ENCODE data around the gene TRPV5. TPM values are rescaled to one million over a fixed set of nuclear protein-coding genes. Genes with fewer than 3 reads are reported as not detected.

TRPV5 gene
- total RNA-seq, 1 donor from 2014 or later = not detected

DNA sequence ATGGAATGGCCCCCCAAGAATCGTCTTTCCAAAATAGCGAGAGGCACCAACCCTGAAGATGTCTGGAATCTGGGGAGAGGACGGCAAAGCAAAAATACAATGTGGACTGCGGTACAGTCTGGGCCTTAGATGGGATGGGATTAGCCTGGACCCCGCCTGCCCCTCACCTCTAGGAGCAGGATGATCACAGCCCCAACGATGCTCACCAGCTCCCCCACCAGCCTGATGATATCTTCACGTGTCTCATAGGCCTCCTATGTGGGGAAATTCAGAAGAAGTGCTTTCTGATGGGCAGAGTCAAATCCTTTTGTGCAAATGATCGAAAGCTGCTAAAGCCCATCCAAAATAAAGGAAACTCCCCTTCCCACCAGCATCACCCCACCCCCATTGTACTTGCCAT is 18.2 kb downstream of the TRPV5 start:
- Mint-ChIP-seq H3K9me3 (no peaks in the 10 kb centered on the region), H3K4me1 (ENCODE audit: unreplicated experiment) (no peaks in the 10 kb centered on the region), H3K4me3 (no peak overlapping the region), H3K27me3 (no peaks in the 10 kb centered on the region), H3K36me3 (no peaks in the 10 kb centered on the region), H3K27ac (no peak overlapping the region)
- no peak for DNase-seq (ENCODE audit: extremely low spot score, unreplicated experiment)
- TF ChIP-seq, protein P1, sequence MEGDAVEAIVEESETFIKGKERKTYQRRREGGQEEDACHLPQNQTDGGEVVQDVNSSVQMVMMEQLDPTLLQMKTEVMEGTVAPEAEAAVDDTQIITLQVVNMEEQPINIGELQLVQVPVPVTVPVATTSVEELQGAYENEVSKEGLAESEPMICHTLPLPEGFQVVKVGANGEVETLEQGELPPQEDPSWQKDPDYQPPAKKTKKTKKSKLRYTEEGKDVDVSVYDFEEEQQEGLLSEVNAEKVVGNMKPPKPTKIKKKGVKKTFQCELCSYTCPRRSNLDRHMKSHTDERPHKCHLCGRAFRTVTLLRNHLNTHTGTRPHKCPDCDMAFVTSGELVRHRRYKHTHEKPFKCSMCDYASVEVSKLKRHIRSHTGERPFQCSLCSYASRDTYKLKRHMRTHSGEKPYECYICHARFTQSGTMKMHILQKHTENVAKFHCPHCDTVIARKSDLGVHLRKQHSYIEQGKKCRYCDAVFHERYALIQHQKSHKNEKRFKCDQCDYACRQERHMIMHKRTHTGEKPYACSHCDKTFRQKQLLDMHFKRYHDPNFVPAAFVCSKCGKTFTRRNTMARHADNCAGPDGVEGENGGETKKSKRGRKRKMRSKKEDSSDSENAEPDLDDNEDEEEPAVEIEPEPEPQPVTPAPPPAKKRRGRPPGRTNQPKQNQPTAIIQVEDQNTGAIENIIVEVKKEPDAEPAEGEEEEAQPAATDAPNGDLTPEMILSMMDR (conservative IDR thresholded peaks at IDR 0.05) = no peak

DNA sequence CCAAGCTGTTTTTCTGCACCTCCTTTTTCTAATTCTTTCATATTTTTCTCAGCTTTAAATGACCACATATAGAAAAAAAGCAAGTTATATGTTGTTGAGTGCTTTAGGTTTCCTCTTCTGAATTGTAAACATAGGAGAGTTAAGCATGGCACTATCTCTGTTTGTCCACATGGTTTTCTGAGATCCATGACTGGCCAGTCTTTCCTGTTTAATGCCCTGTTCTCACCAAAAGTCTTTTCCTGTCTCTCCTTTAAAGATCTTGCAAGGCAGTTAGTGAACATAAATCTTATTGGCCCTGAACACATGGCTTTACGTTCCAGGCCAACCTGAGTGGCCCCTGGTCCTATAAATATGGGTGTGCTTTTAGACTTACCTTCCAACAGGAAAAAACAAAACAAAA is 19.4 kb downstream of the TRPV5 start:
- no peaks in the 10 kb centered on the region for H3K36me3 Mint-ChIP-seq
- TF ChIP-seq, protein P1 (conservative IDR thresholded peaks at IDR 0.05) = no peak
- H3K4me3 Mint-ChIP-seq = peak overlapping the region; percentile 2
- peak overlapping the region; percentile 54 for H3K27ac Mint-ChIP-seq
- no peaks in the 10 kb centered on the region for H3K4me1 Mint-ChIP-seq (ENCODE audit: unreplicated experiment)
- H3K9me3 Mint-ChIP-seq = peaks cover 3% of the 10 kb centered on the region
- no peaks in the 10 kb centered on the region for H3K27me3 Mint-ChIP-seq
- no peak for DNase-seq (ENCODE audit: extremely low spot score, unreplicated experiment)

DNA sequence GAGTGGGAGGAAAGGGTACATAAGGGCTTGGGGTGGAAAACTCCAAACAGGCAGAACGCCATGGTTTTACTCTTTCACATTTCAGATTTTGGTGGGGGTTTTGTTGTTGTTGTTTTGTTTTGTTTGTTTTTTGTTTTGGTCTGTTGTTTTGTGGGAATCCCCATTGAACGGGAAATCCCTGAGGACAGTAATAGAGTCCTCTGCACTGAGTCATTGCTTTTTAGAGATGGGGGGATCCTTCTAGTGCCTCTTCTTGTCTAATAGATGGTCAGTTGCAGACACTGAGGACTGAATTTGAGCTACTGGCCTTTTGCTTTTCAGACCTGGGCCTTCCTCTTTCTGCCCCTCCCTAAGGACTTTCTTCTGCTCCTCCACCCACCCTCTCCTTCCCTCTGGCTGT is 20.0 kb downstream of the TRPV5 start:
- Mint-ChIP-seq H3K9me3 (peaks cover 3% of the 10 kb centered on the region), H3K4me3 (peak overlapping the region; percentile 21), H3K36me3 (no peaks in the 10 kb centered on the region), H3K27me3 (no peaks in the 10 kb centered on the region), H3K4me1 (ENCODE audit: unreplicated experiment) (no peaks in the 10 kb centered on the region), H3K27ac (peak overlapping the region; percentile 20)
- DNase-seq (ENCODE audit: extremely low spot score, unreplicated experiment) = no peak
- TF ChIP-seq, protein P1 (conservative IDR thresholded peaks at IDR 0.05) = no peak

DNA sequence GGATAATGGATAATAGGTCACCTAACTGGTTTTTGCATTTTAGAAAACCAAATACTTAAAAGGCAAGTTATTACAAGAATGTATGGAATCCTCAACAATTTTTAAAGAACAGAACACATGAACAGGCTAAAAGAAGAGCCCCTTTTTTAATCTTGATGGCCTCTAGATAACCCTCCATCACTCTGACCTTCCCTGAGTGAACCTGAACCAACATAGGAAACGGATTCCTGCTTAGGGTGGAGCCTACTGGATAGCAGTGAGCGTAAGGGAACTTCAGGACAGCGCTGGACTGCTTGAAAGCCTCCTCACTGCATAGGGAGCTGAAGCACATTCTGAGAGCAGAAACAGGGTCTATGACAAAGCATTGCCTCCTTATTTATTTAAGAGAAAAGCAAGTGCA is 20.5 kb downstream of the TRPV5 start:
- H3K27ac Mint-ChIP-seq = peak overlapping the region; percentile 20
- H3K27me3 Mint-ChIP-seq = no peaks in the 10 kb centered on the region
- DNase-seq (ENCODE audit: extremely low spot score, unreplicated experiment) = no peak

DNA sequence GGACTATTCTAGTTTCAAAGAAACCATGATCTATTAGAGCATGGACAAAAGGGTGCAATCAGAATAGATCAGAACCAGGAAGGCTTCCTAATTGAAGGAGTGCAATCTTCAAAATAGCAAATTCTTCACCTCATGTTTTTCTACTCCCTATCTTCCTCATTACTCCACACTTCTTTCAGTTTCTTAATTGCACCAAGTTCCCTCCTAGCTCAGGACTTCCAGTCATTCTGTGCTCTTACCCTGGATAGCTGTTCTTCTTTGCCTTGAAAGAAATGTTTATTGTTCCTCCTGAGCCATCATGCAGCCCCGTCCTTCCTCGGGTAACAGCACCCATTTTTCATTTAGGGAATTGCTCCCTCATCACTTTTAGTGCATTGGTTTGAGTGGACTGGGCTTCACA is 23.1 kb downstream of the TRPV5 start:
- Mint-ChIP-seq H3K27me3 (no peaks in the 10 kb centered on the region), H3K36me3 (no peaks in the 10 kb centered on the region), H3K4me3 (no peak overlapping the region), H3K4me1 (ENCODE audit: unreplicated experiment) (no peaks in the 10 kb centered on the region), H3K9me3 (peaks cover 3% of the 10 kb centered on the region), H3K27ac (peak overlapping the region; percentile 74)
- no peak for DNase-seq (ENCODE audit: extremely low spot score, unreplicated experiment)
- TF ChIP-seq, protein P1 (conservative IDR thresholded peaks at IDR 0.05) = no peak

More for the DNA sequence above, 20.5 kb downstream of the TRPV5 start:
- TF ChIP-seq, protein P1 (conservative IDR thresholded peaks at IDR 0.05) = no peak
- H3K4me3 Mint-ChIP-seq = no peak overlapping the region
- no peaks in the 10 kb centered on the region for H3K36me3 Mint-ChIP-seq
- H3K9me3 Mint-ChIP-seq = peaks cover 3% of the 10 kb centered on the region
- no peaks in the 10 kb centered on the region for H3K4me1 Mint-ChIP-seq (ENCODE audit: unreplicated experiment)

DNA sequence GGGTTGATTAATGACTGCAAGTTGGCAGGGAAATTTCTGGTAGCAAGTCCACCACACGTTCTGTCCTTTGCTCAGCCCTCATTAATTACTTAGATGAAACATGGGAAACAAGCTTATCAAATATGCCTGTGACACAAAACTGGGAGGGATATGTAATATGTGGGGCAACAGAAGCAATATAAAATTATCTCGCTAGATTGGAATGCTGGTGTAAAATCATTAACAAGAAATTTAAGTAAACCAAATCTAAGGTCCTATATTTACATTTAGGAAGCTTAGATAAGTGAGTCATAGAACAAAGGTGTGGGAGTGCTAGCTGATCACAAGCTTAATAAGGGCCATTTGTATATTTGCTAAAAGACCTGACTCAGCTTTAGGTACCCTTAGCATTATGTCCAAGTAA is 23.5 kb downstream of the TRPV5 start:
- TF ChIP-seq, protein P1 (conservative IDR thresholded peaks at IDR 0.05) = no peak
- no peaks in the 10 kb centered on the region for H3K36me3 Mint-ChIP-seq
- H3K4me1 Mint-ChIP-seq (ENCODE audit: unreplicated experiment) = no peaks in the 10 kb centered on the region
- H3K27ac Mint-ChIP-seq = peak overlapping the region; percentile 74
- no peaks in the 10 kb centered on the region for H3K27me3 Mint-ChIP-seq
- DNase-seq (ENCODE audit: extremely low spot score, unreplicated experiment) = no peak
- H3K9me3 Mint-ChIP-seq = peaks cover 3% of the 10 kb centered on the region
- H3K4me3 Mint-ChIP-seq = no peak overlapping the region

Data from type B pancreatic cell (in vitro differentiated cells).